ENCODE measurements around the gene KRTAP10-1. TPM values are rescaled to one million over a fixed set of nuclear protein-coding genes. Genes with fewer than 3 reads are reported as not detected.
A peak's percentile ranks its signal among the peaks of the same experiment; 100 is the strongest.

KRTAP10-1 gene
- total RNA-seq, 1 experiment from 2014 or later, result not detected

DNA sequence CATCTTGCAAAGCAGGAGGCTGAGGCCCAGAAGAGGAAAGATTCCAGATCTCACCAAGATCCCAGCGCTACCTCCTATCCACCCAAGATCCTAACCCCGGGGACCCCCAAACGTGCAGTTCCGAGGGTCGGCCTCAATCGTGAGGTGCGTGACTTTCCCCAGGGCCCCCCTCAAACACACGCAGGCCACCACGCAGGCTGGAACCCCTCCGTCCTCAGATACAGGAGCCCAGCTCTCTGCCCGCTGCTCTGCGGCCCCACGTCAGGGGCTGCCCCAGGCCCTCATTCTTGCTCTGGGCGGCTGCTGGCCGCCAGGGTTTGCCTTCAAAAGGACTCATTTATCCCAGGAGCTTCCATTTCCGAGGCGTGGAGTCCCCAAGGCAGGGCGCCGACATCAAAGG is 39.9 kb downstream of the KRTAP10-1 start:
- in situ Hi-C loops (cut with HindIII; ENCODE audit: low pct_unique_long_range_greater_than_20kb, low sequenced_read_pairs), result no loop called here
- DNase-seq (ENCODE audit: low read depth, low spot score), result no peak

DNA sequence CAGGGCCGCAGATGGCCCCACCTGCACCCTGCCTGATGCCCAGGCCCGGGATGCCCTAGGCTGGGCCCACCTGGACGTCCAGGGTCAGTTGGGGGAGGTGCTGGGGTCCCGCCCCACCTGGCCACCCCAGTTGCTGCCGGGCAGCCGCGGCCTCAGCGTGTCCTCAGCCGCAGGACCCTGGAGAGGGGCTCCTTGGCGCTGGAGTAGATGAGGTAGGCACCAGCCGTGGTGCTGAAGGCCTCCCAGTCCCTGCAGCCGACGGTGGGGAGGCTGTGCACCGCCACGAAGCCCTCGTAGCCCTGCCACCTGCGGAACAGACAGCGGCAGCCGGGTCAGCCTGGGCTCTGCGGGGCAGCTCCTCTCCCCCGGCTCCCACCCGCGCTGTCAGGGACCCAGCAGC is 40.4 kb downstream of the KRTAP10-1 start:
- no peak for DNase-seq (ENCODE audit: low read depth, low spot score)
- in situ Hi-C loops (cut with HindIII; ENCODE audit: low pct_unique_long_range_greater_than_20kb, low sequenced_read_pairs), result no loop called here

DNA sequence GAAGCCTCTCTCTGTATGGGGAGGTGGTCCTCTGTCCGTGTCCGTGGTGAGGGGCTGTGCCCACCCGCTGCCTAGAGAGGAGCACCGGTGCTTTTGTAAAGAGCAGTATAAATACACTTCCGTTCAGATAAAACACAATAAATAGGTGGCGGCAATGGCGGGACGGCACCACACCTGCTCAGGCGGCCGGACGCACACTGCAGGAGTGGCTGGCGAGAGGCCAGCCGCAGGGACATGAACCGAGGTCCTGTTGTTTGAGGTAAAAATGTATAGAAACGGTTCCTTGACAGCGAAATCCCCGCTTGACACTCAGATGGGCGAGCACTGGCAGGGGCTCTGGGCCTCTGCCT is 40.8 kb downstream of the KRTAP10-1 start:
- DNase-seq (ENCODE audit: low read depth, low spot score), result no peak
- in situ Hi-C loops (cut with HindIII; ENCODE audit: low pct_unique_long_range_greater_than_20kb, low sequenced_read_pairs), result no loop called here

DNA sequence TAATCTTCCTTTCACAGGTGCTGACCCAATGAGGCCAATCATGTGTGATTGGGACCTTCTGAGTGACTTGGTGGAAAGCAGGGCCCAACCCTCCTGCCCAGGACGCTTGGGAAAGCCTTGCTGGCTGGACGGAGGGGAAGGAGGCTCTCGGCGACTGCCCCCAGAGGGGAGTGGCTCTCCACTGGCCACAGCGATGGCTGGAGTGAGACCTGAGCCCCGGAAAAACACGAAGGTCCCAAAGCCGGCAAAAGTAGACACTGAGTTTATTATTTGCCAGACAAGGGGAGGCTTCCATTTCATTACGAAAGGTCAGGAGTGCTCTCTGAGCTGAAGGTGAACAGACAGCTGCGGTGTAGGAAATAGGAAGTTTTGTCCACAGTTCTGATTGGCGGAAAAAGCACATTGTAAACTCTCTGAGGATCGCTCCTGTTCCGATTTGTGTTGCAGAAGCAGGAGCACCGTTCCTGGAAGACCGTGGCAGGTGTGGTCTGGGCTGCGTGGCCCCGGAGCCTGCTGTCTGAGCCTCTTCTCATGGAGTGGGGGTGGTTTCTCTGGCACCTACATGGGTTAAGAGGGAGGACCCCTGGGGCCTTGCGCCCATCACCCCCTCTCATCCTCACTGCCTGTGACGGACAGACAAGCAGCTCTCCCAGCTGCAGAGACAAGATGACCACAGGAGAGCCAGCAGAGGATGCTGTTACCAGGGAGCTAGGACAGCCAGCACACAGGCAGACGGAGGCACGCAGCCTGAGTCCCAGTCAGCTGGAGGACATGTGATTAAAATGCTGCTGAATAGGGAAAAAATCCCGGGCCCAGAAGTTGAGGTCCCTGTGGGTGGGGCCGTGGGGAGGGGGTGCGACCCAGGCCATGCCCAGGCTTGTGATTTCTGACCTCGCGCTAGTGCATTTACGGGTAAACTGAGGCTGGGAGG is 41.5 kb downstream of the KRTAP10-1 start:
- DNase-seq (ENCODE audit: low read depth, low spot score), result no peak
- in situ Hi-C loops (cut with HindIII; ENCODE audit: low pct_unique_long_range_greater_than_20kb, low sequenced_read_pairs), result no loop called here

DNA sequence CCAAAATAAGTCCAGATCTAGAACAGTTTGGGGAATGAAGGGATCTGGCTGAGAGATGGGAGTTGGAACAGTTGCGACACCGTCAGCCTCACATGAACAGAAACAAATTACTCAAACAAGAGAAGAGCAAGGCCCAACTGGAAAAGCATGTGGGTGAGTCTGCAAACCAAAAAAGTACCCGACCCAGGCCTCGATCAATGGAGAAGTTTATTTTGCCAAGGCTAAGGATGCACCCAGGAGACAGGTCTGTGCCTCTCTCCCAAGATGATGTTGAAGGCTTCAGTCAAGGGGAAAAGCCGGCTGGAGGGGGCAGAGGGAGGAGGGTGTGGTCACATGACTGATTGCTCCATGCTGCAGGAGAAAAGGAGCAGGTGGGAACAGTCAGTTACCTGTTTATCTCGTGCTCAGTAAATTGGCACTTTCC is 42.3 kb downstream of the KRTAP10-1 start:
- DNase-seq (ENCODE audit: low read depth, low spot score), result no peak
- in situ Hi-C loops (cut with HindIII; ENCODE audit: low pct_unique_long_range_greater_than_20kb, low sequenced_read_pairs), result no loop called here

DNA sequence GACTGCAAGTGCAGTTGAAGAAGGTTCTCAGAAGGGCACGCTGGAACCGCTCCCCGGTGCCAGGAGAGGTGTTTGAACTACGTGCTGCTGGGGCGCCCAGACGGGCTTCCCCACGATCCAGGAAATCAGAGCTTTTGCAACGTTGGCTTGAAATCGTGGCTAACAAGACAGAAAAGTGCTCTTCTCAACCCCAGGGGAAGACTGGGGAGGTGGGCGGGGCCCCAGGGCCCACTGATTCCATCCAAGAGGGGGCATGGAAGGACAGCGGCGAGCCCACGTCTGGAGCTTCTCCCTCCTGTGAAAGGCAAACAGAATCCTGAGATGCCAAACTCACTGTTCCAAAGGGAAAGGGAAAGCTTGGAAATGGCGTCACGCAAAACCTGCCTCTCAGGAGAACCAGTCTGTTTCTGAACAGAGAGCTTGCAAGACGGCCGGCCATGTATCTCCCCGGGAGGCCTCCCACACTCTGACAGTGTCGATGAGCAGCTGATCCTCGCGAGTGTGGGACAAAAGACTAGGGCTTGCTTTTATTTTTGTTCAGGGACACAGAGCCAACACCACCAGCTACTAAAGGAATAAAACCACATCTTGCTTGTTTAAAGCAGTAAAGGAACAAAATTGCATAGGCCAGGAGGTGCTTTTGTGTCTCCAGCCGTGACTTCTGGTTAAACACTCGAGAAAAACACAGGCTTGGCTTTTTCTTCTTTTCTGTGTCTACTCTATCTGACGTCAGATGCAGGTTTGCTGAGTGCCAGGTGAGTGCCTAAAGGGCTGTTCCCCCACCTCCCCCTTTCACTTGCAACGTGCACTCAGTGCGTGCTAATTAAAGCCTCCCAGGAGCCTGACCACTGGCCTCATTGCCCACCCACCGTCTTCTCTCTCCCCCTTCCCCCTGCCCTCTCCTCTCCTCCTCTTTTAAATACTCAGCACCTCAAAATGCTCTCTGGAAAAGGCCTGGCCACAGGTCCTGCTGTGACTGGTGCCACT is 43.1 kb downstream of the KRTAP10-1 start:
- DNase-seq (ENCODE audit: low read depth, low spot score), result no peak
- in situ Hi-C loops (cut with HindIII; ENCODE audit: low pct_unique_long_range_greater_than_20kb, low sequenced_read_pairs), result no loop called here

DNA sequence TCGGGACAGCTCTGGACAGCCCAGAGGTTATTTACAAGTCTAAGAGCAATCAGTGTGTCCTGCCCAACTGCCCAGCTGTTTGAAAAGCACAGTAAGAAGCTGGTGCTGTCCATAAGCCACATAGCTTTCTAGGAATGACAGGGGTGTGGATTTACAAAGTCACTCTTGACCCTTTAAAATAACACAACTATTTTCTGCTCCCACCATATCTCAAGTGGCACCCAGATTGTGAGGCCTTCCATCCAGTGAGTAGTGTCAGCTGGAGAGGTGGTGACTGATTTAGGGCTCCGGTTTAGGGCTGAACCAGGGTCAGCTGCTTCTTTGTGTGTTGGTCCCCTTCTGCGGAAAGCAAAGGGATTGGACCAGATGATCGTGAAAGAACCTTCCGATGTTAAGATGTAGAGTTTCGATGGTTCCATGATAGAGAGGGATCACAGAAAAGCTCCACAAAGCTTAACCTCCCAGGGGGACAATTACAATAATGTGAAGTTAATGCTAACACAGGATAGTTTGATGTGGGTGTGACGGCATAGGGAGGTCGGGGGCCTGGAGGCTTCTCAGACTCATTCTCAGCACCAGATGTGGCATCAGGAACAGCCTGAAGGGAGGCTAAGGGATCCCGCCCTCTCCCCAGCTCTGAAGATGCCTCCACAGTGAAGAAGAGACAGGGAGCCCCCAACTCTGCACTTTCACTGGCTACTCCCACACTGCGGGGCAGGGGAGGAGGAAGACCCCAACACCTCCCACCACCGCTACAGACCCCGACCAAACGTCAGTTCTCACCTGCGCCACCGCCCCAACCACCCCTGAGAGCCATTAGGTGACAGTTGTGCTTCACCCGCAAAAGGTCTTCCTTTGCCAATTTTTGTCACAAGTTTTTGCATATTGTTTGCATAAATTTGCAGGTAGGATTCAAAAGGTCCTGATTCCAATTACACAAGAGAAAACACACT is 44.1 kb downstream of the KRTAP10-1 start:
- in situ Hi-C loops (cut with HindIII; ENCODE audit: low pct_unique_long_range_greater_than_20kb, low sequenced_read_pairs), result no loop called here
- no peak for DNase-seq (ENCODE audit: low read depth, low spot score)

DNA sequence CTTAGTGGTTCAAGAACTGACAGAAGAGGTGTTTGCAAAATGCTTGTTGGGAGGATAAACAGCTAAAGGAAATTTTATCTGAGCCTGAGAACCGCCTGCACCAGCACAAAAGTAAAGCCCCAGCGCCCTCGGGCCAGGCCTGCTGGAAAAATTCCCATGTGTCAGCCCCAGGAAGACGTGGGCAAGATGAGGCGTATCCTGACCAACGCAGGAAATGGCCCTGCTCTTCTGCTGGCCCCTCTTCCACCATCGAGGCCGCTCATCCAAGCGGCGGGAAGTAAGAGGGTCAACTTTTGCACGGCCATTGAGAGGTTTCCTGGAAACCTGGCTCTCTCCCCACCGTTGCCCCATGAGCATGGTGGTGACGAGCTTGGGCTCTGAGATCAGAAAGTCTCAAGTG is 45.0 kb downstream of the KRTAP10-1 start:
- in situ Hi-C loops (cut with HindIII; ENCODE audit: low pct_unique_long_range_greater_than_20kb, low sequenced_read_pairs), result no loop called here
- no peak for DNase-seq (ENCODE audit: low read depth, low spot score)

DNA sequence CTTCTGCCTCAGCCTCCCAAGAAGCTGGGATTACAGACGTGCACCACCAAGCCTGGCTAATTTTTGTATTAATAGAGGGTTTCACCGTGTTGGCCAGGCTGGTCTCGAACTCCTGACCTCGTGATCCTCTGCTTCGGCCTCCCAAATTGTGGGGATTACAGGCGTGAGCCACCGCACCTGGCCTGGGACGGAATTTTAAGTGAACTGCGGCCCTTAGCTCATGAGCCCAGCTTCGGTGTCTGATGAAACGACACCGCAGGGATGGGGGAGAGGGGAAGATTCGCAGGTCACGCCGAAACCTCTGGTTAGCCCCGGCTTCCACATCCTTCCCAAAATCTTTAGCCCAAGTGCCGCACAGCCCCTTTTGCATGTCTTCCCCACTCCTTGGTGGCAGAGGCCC is 45.6 kb downstream of the KRTAP10-1 start:
- in situ Hi-C loops (cut with HindIII; ENCODE audit: low pct_unique_long_range_greater_than_20kb, low sequenced_read_pairs), result no loop called here
- no peak for DNase-seq (ENCODE audit: low read depth, low spot score)

DNA sequence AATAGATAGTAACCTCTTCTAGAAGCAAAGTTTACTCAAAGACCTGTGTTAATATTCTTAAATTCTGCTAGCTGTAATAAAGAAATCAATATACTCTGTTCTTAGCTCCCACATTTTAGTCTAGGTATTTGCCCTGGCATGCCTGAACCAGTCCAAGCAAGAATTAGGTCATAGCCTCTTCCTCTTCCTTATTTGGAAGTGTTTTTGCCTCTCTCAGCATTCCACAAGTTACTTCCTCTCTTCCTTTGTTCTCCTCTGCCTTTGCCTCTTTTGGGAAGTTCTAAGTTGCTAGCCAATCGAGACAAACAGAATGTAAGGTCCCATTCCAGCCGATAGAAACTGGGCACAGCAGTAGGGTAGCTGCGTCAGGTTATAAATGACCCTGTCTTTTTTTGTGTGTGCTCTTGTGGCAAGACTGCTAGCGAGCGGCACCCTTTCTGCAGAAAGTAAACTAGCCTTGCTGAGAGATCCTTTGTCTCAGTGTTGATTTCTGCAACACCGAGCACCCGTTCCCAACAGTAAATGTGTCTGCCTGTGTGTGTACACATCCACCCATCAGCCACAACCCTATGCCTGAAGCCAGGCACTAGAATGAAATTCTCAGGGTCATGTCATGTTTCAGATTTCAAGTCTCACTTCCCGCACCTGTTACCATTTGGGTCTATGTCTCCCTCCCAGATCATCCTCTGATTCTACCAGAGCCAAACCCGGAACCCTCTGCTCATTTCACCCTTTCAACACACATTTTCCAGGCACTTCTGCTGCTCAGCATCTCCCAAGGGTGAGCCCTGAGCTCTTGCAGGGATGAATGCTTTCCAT is 47.2 kb downstream of the KRTAP10-1 start:
- in situ Hi-C loops (cut with HindIII; ENCODE audit: low pct_unique_long_range_greater_than_20kb, low sequenced_read_pairs), result no loop called here
- no peak for DNase-seq (ENCODE audit: low read depth, low spot score)

DNA sequence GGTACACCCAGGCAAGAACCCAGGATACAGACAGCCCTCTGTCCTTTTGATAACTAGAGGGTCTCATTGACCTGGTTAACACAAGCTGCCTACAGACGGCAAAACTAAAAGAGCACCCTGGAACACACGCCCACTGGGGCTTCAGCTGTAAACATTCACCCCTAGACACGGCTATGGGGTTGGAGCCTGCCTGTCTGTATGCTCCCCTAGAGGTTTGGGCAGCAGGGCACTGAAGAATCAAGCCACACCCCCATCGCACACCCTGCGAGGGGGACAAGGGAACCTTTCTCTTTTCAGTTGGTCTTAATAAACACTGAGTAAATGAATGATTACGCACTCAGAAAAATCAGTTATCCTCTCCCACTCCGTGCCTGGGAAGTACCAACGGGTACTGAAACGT is 49.2 kb downstream of the KRTAP10-1 start:
- in situ Hi-C loops (cut with HindIII; ENCODE audit: low pct_unique_long_range_greater_than_20kb, low sequenced_read_pairs), result no loop called here
- DNase-seq (ENCODE audit: low read depth, low spot score), result no peak

DNA sequence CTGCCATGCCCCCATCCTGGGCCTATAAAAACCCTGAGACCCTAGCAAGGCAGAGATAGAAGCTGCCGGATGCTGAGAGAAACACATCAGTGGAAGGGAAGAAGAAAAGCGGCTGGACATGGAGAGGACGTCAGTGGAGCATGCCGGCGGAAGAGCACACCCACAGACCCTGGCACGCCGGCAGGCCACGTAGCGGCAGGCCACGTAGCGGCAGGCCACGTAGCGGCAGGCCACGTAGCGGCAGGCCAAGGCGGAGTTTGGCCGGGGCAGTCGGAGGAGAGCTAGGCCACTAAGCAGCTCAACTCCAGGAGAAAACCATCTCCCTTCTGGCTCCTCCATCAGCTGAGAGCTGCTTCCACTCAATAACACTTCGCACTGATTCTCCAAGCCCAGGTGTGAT is 49.6 kb downstream of the KRTAP10-1 start:
- no peak for DNase-seq (ENCODE audit: low read depth, low spot score)
- in situ Hi-C loops (cut with HindIII; ENCODE audit: low pct_unique_long_range_greater_than_20kb, low sequenced_read_pairs), result no loop called here

DNA sequence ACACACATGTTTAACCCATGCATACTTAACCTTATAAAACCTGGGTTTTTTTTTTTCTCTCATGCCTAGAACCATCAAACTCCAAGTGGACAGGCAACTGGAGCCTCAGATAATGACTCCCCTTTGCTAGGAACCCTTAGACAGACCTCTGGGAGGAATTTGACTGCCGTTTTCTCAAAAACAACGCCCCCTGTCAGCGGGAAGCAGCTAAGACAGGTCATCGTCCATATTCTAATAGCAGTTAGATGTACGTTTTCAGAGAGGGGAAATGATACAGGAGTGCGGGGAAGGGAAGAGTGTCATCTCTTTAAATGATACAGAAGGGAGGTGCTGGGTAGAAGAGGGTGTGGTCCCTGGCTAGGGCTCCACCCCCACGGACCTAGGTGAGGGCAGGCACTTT is 50.0 kb downstream of the KRTAP10-1 start:
- in situ Hi-C loops (cut with HindIII; ENCODE audit: low pct_unique_long_range_greater_than_20kb, low sequenced_read_pairs), result no loop called here
- DNase-seq (ENCODE audit: low read depth, low spot score), result peak; percentile 40
